GM23248 (cell line): Measurements from ENCODE around the gene CCDC85B.

Experiments used
- EZH2 ChIP-seq: fragments of 200-600 bp; sonication (generic); IDR thresholded peaks from 2 replicates; pipeline ENCODE4 v1.6.1; 2018; ENCODE audit warnings: antibody characterized with exemption, mild to moderate bottlenecking; ENCODE audit not compliant: insufficient read depth, poor library complexity, severe bottlenecking
- EZH2phosphoT487 ChIP-seq: fragments of 200-600 bp; sonication (generic); IDR thresholded peaks from 2 replicates; pipeline ENCODE4 v1.6.1; 2018; ENCODE audit warnings: antibody characterized with exemption, moderate library complexity, mild to moderate bottlenecking, low read depth; ENCODE audit not compliant: insufficient read depth

- TF ChIP-seq EZH2 (no peak), EZH2phosphoT487 (no peak)
Measured at GRCh38 chr11:65928667-65929066, 38.2 kb downstream of the CCDC85B start.
